Activated CD4-positive, CD25-positive, alpha-beta regulatory T cell treated with anti-CD3 and anti-CD28 coated beads, Interleukin-2, amount 50 U/mL, for 72 hours (primary cell): ENCODE results near the gene CBFB.

Experiments used
- DNase-seq: peaks from one replicate; pipeline ENCODE4 v3.0.0; 2021

CBFB gene

DNA sequence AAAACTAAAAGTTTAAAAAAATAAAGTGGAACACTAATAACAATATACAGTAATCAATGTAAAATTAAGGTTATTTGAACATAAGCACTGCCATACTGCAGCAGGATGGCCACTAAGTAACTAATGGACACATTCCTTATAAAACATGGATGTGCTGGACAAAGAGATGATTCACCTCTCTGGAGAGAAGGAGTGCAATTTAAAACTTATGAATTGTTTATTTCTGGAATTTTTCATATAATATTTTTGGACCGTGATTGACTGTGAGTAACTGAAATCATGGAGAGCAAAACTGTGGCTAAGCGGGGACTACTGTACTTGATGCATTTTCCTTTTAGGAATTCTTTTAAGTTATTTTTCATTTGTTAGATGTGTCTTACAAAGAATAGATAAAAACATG lies 21.8 kb downstream of the CBFB start:
- DNase-seq = no peak

DNA sequence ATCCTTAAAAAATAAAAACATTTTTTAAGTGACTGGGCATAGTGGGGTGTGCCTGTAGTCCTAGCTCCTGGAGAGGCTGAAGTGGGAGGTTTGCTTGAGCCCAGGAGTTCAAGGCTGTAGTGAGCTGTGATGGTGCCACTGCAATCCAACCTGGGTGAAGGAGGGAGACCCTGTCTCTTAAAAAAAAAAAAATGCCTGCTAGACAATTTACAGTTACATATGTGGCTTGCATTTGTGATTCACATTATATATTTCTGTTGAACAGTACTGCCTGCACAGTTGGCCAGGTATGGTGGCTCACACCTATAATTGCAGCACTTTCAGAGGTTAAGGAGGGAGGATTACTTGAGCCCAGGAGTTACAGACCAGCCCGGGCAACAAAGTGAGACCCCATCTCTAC lies 23.4 kb downstream of the CBFB start:
- no peak for DNase-seq

DNA sequence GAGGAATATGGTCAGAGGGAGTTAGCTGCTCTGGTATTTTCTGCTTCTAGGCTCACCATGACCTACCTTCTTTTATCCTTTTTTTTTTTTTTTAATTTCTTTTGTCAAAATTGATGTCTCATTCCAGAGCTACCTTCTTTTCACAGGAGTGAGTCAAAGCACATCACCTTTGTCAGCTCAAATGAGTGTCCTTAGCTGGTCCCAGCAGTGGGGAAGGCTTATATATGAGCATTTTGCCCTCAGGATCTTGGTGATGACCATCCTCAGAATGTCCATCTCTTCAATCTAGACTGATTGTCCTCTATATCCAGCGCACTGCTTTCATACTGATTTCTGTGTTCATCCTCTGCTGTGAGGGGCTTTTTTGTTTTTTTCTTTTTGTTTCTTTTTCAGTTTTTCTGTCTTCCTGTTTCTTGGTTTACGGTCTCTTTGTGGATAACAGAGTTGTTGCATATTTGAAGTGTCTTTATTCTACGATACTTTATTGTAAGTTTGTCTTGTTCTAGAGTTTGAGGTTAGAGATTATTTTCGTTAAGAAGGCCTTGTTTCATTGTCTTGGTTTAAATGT lies 24.9 kb downstream of the CBFB start:
- no peak for DNase-seq

DNA sequence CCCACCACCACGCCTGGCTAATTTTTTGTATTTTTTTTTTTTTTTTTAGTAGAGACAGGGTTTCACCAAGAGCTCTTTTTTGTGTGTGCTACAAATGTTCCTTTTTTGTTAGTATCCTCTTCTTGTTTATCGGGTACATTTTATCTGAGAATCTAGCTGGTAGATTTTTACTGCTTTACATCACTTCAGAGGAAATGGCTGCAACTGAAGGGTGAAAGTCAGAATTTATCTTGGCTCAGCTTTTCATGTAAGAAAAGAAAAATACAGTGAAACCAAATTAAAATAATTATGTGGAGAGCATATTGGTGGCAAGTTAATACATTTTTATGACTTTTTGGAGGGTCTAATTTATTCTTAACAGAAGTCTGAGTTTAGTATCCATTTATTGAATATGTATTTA lies 26.0 kb downstream of the CBFB start:
- DNase-seq = no peak

DNA sequence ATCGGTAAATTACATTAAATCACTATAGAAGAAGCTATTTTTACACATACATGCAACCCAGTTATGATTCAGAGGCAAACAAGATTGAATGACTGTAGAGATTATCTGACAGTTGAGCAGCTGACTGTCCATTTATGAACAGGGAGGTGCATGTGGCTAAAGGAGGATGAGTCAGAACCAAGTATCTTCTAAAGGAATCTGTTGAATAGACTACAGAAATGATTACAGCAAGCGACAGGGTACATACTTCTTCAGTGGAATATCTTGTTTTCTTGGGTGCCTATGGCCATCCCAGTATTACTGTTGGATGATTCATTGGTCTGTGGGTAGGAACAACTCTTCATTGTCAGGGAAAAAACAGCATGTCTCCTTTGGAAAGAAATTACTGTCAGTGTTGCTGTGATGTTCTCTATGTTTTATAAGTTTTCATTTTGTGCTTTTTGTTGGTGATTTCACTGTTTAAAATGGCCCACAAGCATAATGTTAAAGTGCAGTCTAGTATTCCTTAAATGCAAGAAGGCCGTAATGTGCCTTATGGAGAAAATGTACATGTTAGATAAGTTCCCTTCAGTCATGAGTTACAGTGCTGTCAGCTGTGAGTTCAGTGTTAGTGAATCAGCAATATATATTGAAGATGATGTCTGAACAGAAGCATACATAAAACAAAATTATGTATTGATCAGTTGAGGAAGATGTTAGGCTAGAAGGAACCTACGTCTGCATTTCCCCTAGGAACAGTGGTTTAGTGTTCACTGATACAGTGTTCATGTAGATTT lies 27.0 kb downstream of the CBFB start:
- DNase-seq = no peak

DNA sequence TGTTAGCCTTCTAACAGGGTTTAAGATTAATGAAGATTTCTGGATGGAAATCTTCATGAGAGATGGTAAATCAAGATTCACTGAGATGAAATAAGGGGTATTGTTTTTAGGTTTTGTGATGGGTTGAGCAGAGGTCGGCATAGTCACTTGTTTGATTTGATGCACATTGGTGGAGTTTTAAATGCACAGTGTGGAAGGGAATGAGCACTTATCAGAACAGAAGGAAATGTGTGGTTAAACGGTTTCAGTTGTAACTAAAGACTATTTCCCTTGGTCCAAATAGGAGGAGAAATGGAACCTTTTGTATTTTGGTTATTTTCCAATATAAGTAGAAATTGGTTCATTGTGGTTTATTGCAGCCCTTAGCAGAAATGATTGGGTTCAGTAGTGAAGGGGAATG lies 34.1 kb downstream of the CBFB start:
- no peak for DNase-seq

DNA sequence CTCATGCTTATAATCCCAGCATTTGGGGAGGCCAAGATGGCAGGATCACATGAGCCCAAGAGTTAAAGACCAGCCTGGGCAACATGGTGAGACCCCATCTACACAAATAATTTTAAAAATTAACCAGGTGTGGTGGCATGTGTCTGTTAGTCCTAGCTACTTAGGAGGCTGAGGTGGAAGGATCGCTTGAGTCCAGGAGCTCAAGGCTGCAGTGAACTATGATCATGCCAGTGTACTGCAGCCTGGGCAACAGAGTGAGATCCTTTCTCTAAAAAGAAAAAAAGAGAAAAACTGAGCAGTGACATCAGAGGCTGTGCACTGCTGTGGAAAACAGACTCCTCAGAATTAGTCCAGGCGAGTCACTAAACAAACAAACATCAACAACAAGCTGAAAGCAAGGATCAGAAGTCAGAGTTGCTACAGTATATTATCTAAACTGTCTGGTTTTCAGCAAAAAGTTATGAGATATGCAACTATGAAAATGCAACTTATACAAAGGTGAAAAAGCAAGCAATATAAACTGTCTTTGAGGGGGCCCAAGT lies 39.3 kb downstream of the CBFB start:
- no peak for DNase-seq

DNA sequence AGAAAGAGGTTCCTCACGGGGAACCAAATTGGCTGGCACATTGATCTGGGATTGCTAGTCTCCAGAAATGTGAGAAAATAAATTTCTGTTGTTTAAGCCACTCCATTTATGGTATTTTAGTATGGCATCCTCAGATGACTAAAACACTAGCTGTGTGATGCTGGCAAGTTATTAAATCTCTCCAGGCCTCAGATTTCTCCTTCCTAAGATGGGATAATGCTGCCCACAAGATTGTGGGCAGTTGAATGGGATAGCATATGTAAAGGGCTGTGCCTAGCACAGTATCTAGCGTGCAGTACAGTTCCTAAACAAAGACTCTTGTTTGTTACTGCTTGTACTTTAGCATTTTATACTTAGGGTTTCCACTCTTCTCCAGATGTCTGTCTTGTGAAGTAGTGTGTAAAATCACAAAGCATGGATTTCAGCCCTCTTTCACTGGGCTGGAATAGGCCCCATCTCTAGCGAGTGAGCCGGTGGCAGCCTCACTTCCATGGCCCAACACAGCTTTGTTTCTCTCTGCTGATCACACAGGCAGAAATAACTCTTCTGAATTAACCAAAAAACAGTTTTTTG lies 42.6 kb downstream of the CBFB start:
- no peak for DNase-seq

DNA sequence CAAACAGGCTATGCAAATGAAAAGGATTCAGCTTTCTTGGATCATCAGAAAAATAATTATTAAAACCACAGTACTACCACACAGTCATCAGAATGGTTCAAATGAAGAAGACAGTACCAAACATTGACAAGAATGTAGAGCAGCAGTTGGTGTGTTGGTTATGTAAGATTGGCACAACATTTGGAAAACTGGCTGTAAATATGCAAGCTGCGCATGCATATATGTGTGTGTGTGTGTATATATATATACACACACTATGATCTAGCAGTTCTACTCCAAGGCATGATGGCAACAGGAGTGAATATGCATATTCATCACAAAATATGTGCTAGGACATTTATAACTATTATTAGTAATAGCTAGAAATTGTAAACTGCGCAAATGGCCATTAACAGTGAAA lies 46.4 kb downstream of the CBFB start:
- DNase-seq = no peak

DNA sequence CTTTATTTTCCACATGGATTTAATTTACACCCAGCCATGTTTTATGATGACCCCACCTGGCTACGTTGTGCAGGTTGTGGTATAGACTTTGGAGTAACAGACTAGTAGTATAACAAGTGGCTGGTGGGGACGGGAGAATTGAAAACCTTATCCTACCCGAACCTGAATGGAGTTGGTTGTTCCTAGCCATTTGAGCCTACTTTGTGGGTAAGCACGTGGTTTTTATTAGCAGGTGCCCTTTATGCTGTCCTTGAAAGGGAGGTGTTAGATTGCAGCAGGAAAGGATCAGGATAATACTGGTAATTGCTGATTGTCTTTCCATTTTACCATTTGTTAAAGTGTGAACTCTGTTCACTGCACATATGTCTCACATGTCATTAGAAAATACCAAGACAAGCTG lies 48.9 kb downstream of the CBFB start:
- DNase-seq = no peak

DNA sequence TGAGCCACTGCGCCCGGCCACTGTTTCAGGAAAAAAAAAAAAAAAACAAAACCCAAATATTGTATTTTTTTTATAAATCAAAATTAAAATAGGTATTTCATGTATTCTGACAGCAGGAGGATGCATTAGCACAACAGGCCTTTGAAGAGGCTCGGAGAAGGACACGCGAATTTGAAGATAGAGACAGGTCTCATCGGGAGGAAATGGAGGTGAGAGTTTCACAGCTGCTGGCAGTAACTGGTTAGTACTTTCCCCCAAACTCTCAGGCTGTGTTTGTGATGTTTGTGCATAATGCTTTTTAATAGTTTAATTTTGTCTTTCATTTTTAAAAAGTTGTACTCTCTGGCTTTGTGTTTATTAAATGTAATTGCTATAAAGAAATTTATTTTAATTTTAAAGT lies 53.2 kb downstream of the CBFB start:
- no peak for DNase-seq

DNA sequence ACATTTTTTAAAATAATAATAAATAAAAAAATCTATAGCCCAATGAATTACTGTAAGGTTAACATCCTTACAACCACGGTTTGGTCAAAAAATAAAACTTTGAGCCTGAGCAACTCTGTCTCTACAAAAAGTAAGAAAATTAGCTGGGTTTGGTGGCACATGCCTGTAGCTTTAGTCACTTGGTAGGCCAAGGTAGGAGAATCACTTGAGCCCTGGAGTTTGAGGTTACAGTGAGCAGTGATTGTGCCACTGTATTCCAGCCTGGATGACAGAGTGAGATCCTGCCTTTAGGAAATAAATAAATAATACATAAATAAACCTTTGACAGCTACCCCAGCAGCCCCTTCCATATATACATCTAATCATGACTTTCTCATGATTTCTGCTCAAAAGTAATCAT lies 53.9 kb downstream of the CBFB start:
- DNase-seq = no peak

DNA sequence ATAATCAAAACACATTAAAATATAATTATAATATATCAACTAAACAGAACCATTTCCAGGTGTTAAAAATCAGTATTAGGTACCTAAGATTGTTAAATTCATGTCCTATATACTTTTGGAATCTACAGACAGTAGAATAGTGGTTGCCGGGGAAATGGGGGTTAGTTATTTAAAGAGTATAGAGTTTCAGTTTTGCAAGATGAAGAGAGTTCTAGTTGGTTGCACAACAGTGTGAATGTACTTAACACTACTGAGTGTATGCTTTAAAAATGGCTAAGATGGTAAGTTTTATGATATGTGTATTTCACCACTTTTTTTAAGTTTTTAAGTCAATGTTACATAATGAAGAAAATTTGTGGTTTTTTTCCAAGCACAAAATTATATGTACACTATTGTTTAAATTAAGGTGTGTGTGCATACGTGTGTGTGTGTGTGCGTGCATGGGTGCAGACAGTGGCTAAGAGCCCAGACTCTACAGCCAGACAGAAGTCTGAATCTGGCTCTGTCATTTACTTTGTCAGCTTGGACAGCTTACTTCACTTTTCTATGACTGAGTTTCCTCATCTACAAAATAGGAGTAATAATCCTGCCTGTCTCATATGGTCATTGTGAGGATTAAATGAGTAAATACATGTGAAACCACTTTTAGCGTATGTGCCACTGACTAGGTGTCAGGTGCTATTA lies 55.5 kb downstream of the CBFB start:
- no peak for DNase-seq

DNA sequence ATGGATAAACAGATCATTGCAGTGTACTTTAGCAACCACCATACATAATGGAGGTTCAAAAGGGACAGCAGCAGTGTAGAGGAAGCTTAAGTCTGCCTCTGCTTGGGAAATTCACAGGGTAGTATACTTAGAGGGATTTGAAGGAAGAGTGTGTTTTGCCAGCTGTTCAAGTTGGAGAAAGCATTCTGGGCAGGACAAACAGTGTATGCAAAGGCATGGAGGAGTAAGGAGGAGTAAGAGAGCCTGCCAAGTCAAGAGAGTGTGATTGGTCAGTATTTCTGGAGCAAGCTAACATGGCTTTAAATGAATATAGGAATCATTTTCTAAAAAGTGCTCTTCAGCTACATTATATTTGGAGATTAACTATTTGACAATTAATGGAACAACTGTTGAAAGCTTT lies 57.9 kb downstream of the CBFB start:
- DNase-seq = no peak

DNA sequence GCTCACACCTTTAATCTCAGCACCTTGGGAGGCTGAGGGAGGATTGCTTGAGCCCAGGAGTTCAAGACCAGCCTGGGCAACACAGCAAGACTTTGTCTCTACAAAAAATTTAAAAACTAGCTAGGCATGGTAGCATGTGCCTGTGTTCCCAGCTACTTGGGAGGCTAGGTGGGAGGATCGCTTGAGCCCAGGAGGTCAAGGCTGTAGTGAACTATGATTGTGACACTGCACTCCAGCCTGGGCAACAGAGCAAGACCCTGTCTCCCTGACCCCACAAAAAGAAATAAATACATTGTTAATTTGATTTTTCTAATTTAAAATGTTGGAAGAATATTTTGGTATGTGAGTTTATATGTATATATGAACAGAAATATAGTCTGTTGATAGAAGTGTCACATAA lies 58.3 kb downstream of the CBFB start:
- no peak for DNase-seq

DNA sequence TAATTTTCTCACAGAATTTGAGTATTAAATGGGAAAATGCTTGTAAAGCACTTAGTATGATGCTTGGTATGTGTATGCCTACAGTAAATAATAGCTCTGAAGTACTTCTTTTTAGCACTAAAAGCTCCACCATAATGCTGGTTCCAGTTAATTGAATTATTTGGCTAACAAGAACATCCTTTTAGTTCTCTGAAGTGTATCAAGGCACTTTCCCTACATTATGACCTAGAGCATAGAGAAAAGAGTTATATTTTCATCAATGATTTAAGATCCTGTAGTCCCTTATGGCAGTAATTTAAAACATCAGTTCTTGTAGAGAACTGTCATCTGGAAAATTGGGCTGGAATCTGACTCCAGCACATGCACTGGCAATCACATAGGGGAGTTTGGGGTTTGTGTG lies 58.9 kb downstream of the CBFB start:
- no peak for DNase-seq

DNA sequence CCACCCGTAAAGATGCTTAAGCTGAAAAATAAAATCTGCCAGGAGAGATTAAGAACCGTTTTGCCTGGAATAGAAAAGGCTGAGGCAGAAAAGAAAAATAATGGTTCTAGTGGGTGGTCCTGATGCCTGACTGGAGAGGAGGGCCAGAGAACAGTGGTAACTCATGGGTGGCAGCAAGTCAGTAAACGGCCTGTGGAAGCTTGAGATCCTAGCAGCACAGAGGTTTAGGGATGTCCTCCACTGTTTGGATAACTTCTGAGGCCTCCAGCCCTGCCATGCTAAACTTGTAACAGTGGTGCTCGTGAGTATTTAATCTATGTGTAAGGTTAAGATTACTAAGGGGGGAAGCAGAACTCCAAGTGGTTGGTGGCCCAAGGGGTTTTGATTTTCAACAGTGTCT lies 59.6 kb downstream of the CBFB start:
- no peak for DNase-seq

DNA sequence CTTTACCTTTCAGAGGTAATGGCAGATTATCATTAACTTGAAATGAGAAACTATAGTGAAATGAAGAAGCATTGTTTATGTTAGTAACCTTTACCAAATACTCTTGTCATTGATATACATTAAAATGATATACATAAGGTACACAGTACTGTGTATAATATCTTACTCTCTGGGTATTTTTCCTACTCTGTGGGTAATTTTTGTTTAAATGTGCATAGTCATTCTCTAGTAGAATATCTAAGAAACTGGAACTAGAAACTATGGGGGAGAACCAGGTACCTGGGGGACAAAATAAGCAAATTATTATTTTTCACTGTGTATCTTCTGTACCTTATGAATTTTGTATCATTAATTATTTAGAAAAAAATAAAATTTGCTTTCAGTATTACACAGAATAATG lies 60.2 kb downstream of the CBFB start:
- no peak for DNase-seq

DNA sequence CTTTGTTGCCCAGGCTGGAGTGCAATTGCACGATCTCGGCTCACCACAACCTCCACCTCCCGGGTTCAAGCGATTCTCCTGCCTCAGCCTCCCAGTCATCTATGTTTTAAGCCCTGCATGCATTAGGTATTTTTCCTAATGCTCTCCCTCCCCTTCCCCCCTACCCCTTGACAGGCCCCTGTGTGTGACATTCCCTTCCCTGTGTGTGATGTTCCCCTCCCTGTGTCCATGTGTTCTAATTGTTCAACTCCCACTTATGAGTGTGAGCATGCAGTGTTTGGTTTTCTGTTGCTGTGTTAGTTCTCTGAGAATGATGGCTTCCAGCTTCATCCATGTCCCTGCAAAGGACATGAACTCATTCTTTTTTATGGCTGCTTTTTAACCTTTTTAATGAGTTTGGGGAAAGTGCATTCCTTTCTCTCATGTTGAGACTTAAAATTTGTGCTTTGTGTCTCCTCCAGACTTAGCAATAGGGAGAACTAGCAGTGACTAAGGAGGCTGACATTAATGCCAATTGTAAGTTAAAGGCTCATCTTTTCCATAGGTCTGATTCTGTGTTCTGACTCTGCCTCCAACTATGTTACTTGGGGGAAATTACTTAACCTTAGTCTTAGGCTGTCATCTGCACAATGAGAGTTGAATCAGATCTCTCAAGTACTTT lies 63.1 kb downstream of the CBFB start:
- DNase-seq = no peak

DNA sequence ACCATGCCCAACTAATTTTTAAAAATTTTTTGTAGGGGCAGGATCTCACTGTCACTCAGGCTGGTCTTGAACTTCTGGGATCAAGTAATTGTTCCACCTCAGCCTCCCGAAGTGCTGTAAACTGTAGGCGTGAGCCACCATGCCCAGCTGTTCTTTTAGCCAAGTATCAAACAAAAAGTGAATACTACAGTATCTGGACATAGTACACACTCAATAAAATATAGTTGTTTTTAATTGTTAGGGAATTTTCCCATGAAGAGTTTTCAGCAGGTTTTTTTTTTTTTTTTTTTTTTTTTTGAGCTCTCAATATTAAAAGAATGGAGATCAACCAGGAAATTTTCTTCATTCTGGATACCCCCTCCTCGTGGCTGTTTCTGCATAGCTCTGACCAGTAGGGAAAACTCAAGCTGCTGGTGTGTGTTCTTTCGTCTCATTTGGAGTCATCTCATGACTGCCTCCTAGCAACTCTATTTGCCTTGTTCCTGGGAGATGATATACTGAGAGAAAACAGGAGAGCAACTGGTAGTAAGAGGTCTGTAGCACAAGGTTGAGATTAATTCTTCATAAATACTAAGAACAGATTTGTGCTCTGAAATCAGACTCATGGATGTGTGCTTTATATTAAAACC lies 64.3 kb downstream of the CBFB start:
- DNase-seq = no peak

DNA sequence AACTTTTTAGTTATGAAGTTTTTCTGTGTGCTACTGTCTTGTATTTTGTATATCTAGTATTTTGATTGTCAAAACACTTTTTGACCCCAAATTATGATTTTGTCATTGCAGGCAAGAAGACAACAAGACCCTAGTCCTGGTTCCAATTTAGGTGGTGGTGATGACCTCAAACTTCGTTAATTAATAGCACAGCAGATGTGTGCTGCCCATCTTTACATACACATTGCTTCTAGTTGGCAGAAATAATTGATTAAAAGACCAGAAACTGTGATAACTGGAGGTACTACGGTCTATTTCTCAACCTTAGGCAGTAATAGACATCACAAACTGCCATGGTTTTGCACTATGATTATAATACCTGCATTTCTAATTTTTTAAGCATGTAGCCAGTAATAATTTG lies 69.7 kb downstream of the CBFB start:
- no peak for DNase-seq

DNA sequence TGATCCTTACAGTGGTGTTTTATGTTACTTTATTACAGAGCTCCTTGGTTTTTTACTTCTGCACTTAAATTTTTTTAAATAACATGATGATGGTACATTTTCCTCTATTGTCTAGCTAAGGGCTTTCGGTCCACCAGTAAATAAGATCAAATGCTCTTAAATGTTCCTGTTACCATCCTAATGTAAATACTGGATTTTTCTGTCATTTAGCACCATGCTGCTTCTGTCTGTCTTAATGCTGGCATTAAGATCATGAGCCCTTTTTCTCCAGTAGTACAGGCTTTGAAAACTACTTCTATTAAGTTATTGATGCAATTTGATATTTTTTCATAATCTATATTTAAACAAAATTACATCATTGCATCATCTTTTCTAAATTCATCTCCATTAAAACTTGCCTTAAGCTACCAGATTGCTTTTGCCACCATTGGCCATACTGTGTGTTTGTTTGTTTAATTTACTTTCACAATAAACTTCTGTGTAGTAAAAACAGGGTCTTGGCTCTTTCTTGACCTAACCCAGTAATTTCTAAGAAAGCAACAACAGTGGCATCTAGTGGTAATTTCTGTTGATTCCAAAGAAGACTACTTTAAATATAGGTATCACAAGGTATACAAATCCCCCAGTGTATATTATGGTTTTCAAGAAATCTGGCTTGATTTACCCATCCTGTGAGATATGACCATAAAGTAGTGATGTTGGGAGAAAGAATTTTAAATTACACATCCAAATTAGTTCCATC lies 71.8 kb downstream of the CBFB start:
- no peak for DNase-seq
